Measurements from ENCODE around the gene SEPTIN8. TPM values are rescaled to one million over a fixed set of nuclear protein-coding genes. Genes with fewer than 3 reads are reported as not detected.

The SEPTIN8 gene
- total and polyA plus RNA-seq, 2 donors (not counting 3 experiments of a cell fraction or from before 2014, with no cell fraction given): 56.6 to 82.1 TPM

DNA sequence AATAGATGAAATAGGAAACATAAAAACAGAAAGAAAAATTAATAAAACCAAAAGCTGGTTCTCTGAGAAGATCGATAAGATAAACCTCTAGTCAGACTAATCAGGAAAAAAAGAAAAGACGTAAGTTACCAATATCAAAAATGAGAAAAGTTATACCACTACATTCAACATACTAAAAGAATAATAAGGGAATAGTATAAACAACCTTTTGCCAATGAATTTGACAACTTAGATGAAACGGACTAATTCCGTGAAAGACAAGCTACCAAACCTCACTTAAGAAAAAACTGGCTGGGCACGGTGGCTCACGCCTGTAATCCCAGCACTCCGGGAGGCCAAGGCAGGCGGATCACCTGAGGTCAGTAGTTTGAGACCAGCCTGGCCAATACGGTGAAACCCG, 47.1 kb downstream of the SEPTIN8 start:
- intact Hi-C loops (cut with micrococcal nuclease) (no loop called here), dilution Hi-C loops (cut with MboI; ENCODE audit: extremely low pct_ligation_motif_present, low sequenced_read_pairs) (no loop called here)
- no TSS peak for BruUV-seq (replicated peaks)
- Histone ChIP-seq H3K9ac (replicated peaks; ENCODE audit: extremely low read depth, insufficient read depth, low read length) (no peak overlapping the region), H4K20me1 (replicated peaks; ENCODE audit: control insufficient read depth, extremely low read depth, insufficient read depth, low read length) (no peaks in the 10 kb centered on the region), H3K4me2 (ENCODE audit: insufficient read depth, low read length) (no peak overlapping the region), H3K27ac (ENCODE audit: insufficient read depth, low read depth, low read length) (no peak overlapping the region), H3K9me1 (replicated peaks; ENCODE audit: control insufficient read depth, extremely low read depth, insufficient read depth, low read length) (no peaks in the 10 kb centered on the region), H3K27me3 (ENCODE audit: control insufficient read depth in 2 of 2, insufficient read depth in 2 of 2, low read length in 2 of 2) (no peaks in the 10 kb centered on the region), H3K79me2 (ENCODE audit: control insufficient read depth, insufficient read depth, low read length) (no peaks in the 10 kb centered on the region), H3K9me3 (replicated peaks; ENCODE audit: control insufficient read depth, insufficient read depth, low read length) (no peaks in the 10 kb centered on the region), H3K4me3 (replicated peaks in 1 of 3; ENCODE audit: insufficient read depth in 1 of 3, low read depth in 1 of 3, low read length in 3 of 3) (no peak overlapping the region), H2AFZ (ENCODE audit: low read depth, low read length) (no peak overlapping the region), H3K36me3 (ENCODE audit: control insufficient read depth in 2 of 2, extremely low read depth in 1 of 2, insufficient read depth in 2 of 2, low read length in 2 of 2) (no peaks in the 10 kb centered on the region), H3K4me1 (ENCODE audit: control insufficient read depth, extremely low read depth, insufficient read depth, low read length) (no peaks in the 10 kb centered on the region)
- POLR2A ChIA-PET: no interaction called here
- DNase-seq (ENCODE audit: low read depth, low spot score) (no peak), FAIRE-seq (no peak)
- CTCF ChIA-PET: interaction anchor here (1.5 to 3.4 kb wide), 2 partner anchors 14 to 90 kb away, joined by 3 to 15 read pairs; no protein-coding TSS in a partner anchor
- TF ChIP-seq MYC (IDR thresholded peaks at IDR 0.05; ENCODE audit: low read depth, low read length) (no peak), POLR2AphosphoS5 (IDR thresholded peaks at IDR 0.05; ENCODE audit: insufficient read depth, low read depth, low read length) (no peak), FOS (IDR thresholded peaks at IDR 0.05; ENCODE audit: borderline replicate concordance, insufficient read depth, low read length) (no peak), EZH2 (IDR thresholded peaks at IDR 0.05; ENCODE audit: borderline replicate concordance, low read depth, low read length, severe bottlenecking) (no peak), JUN (IDR thresholded peaks at IDR 0.05; ENCODE audit: borderline replicate concordance, insufficient read depth, insufficient read length, low read depth) (no peak), POLR2A (IDR thresholded peaks at IDR 0.05; ENCODE audit: low read depth, low read length) (no peak), GATA2 (IDR thresholded peaks at IDR 0.05; ENCODE audit: insufficient read depth, insufficient read length, low read depth, low read length) (no peak)
- TF ChIP-seq, protein P1, sequence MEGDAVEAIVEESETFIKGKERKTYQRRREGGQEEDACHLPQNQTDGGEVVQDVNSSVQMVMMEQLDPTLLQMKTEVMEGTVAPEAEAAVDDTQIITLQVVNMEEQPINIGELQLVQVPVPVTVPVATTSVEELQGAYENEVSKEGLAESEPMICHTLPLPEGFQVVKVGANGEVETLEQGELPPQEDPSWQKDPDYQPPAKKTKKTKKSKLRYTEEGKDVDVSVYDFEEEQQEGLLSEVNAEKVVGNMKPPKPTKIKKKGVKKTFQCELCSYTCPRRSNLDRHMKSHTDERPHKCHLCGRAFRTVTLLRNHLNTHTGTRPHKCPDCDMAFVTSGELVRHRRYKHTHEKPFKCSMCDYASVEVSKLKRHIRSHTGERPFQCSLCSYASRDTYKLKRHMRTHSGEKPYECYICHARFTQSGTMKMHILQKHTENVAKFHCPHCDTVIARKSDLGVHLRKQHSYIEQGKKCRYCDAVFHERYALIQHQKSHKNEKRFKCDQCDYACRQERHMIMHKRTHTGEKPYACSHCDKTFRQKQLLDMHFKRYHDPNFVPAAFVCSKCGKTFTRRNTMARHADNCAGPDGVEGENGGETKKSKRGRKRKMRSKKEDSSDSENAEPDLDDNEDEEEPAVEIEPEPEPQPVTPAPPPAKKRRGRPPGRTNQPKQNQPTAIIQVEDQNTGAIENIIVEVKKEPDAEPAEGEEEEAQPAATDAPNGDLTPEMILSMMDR (IDR thresholded peaks at IDR 0.05; ENCODE audit: extremely low read depth in 1 of 2, insufficient read depth in 1 of 2, low read depth in 1 of 2, low read length in 2 of 2): no peak
- TF ChIP-seq, protein P2, sequence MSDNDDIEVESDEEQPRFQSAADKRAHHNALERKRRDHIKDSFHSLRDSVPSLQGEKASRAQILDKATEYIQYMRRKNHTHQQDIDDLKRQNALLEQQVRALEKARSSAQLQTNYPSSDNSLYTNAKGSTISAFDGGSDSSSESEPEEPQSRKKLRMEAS (IDR thresholded peaks at IDR 0.05; ENCODE audit: insufficient read depth, insufficient read length): no peak

Measured in endothelial cell of umbilical vein (primary cell).